Vagina (tissue), 2 donors: Measurements from ENCODE around the gene NOXA1. TPM values are rescaled to one million over a fixed set of nuclear protein-coding genes. Genes with fewer than 3 reads are reported as not detected.

ENCODE experiments used
- DNase-seq, 2 donors: peaks; one replicate each; pipeline ENCODE4 v3.0.0-alpha.2; 2017; ENCODE audit errors: extremely low spot score in 2 of 2
- H3K27ac ChIP-seq: fragments of 200-600 bp; sonication (generic); one replicate; pipeline ENCODE4 v1.5.1; 2019
- H3K27me3 ChIP-seq: fragments of 200-600 bp; sonication (generic); one replicate; pipeline ENCODE4 v1.5.1; 2019
- H3K36me3 ChIP-seq, 2 donors: fragments of 200-600 bp; sonication (generic); one replicate each; pipeline ENCODE4 v1.5.1; 2017 to 2019
- H3K4me1 ChIP-seq: fragments of 200-600 bp; sonication (generic); one replicate; pipeline ENCODE4 v1.5.1; 2019
- H3K4me3 ChIP-seq, 2 donors: fragments of 200-600 bp; sonication (generic); 1 replicate in 1 of 2; 2 replicates in 1 of 2; pipeline ENCODE4 v1.5.1; 2016 to 2019
- H3K9me3 ChIP-seq: fragments of 200-600 bp; sonication (generic); one replicate; pipeline ENCODE4 v1.5.1; 2019
- POLR2A ChIP-seq, 2 donors: fragments of 450-650 bp; IDR thresholded peaks; one replicate each; pipeline ENCODE4 v1.6.1; 2017; ENCODE audit warnings: antibody characterized with exemption in 2 of 2, mild to moderate bottlenecking in 2 of 2, moderate library complexity in 2 of 2
- POLR2AphosphoS5 ChIP-seq, 2 donors: sonication (generic); formaldehyde crosslinking; IDR thresholded peaks; one replicate each; pipeline ENCODE4 v1.9.0; 2017; ENCODE audit warnings: antibody characterized with exemption in 2 of 2, mild to moderate bottlenecking in 2 of 2, low read depth in 1 of 2; ENCODE audit not compliant: insufficient read depth in 1 of 2
- intact Hi-C: fragments of 100-400 bp; cut with DNase I; formaldehyde crosslinking; loops from one replicate; pipeline ENCODE4 v1.15.1; 2023
- total RNA-seq: library from RNA; depleted of rRNA; stranded (reverse); fragments of >200 nt; gene quantifications from one replicate; pipeline ENCODE4 v1.2.3, GENCODE V29; 2016
- TF ChIP-seq, protein P1 (sequence below), 3 experiments: fragments of 450-650 bp in 2 of 3; fragments of 200-600 bp in 1 of 3; sonication (generic) in 1 of 3; IDR thresholded peaks; one replicate each; pipeline ENCODE4 v1.5.1; 2017 to 2019; ENCODE audit warnings: antibody characterized with exemption in 3 of 3, mild to moderate bottlenecking in 2 of 3, moderate library complexity in 2 of 3

The NOXA1 gene
- total RNA-seq, 1 donor from 2014 or later, result 2.9 TPM

DNA sequence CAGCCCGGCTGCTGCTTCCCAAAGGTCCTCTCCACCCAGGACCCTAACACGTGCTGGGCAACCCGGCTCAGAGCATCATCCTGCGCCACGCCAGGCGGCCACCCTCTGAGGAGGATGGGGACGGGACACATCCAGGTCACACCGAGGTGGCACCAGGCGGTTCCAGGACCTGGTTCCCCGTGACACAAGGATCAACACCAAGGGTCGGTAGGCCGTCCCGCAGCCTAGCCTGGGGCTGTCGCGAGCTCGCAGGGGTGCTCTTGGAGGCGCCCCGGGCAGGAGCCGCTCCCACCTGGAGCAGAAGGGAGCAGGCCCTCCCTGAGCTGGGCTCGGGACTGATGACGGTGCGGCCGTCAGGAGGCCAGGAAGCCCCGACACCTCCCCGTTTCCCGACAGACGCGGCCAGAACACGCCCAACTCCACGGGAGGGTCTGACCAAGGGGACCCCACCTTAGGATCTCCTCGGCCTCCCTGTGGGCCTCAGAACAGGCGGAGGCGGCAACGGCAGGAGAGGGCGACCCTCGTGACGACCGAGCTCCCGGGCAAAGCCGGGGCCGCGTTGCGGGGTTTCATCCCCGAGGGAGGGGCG is 6.5 kb upstream of the NOXA1 start:
- no peak for TF ChIP-seq POLR2A (IDR thresholded peaks at IDR 0.05)
- TF ChIP-seq, protein P1, sequence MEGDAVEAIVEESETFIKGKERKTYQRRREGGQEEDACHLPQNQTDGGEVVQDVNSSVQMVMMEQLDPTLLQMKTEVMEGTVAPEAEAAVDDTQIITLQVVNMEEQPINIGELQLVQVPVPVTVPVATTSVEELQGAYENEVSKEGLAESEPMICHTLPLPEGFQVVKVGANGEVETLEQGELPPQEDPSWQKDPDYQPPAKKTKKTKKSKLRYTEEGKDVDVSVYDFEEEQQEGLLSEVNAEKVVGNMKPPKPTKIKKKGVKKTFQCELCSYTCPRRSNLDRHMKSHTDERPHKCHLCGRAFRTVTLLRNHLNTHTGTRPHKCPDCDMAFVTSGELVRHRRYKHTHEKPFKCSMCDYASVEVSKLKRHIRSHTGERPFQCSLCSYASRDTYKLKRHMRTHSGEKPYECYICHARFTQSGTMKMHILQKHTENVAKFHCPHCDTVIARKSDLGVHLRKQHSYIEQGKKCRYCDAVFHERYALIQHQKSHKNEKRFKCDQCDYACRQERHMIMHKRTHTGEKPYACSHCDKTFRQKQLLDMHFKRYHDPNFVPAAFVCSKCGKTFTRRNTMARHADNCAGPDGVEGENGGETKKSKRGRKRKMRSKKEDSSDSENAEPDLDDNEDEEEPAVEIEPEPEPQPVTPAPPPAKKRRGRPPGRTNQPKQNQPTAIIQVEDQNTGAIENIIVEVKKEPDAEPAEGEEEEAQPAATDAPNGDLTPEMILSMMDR (IDR thresholded peaks at IDR 0.05), result no peak
- no peak for TF ChIP-seq POLR2AphosphoS5 (IDR thresholded peaks at IDR 0.05; ENCODE audit: insufficient read depth in 1 of 2, low read depth in 1 of 2)
- Histone ChIP-seq H3K4me3 (peak overlapping the region in 1 of 2 donors; percentile 35), H3K27me3 (no peaks in the 10 kb centered on the region), H3K4me1 (peaks cover 18% of the 10 kb centered on the region), H3K36me3 (no peaks in the 10 kb centered on the region), H3K9me3 (no peaks in the 10 kb centered on the region), H3K27ac (peak overlapping the region; percentile 1)
- intact Hi-C loops, result loop anchor here (10.0 kb wide), 1 partner anchor 252 kb away; no protein-coding TSS in a partner anchor
- DNase-seq, result no peak

DNA sequence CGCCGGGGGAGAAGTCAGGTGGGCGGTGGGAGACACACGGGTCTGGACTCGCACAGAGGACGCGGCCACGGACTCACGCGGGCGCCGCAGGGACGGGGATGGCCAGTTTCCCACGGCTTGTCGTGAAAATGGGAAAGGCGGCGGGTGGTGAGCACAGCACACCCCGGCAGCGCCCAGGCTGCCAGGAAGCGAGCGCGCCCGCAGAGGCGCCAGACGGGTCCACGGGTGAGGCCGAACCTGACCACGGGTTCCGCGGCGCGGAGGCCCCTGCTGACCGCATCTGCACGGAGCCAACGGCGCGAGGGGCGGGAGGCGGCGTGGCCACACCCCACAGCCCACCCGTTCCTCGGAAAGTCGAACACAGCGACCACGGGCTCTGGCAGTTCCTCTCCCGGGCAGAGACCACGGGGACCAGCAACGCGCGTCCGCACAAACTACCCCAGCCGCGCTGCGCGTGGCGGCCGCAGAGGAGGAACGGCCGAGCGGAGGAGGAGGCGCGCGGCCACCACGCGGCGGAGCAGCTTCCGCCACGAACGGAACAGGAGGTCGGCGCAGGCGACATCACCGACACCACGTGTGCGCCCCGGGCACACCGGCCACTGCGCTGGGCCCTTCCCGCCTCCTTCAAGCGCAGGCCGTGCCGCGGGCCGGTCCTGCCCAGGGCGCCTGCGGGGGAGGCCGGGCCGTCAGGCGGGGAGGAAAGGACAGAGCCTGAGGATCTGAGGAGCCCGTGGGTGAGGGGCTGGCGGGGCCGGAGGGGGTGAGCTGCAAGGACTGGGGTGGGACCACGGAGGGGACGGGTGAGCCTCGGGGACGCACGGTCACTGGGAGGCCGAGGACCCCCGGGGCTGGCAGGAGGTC is 5.8 kb upstream of the NOXA1 start:
- no peak for DNase-seq
- Histone ChIP-seq H3K4me3 (peak overlapping the region in 1 of 2 donors; percentile 35), H3K27me3 (no peaks in the 10 kb centered on the region), H3K36me3 (no peaks in the 10 kb centered on the region), H3K9me3 (no peaks in the 10 kb centered on the region), H3K4me1 (peaks cover 18% of the 10 kb centered on the region), H3K27ac (peak overlapping the region; percentile 1)
- TF ChIP-seq POLR2A (IDR thresholded peaks at IDR 0.05) (no peak), POLR2AphosphoS5 (IDR thresholded peaks at IDR 0.05; ENCODE audit: insufficient read depth in 1 of 2, low read depth in 1 of 2) (no peak)
- TF ChIP-seq, protein P1 (IDR thresholded peaks at IDR 0.05), result no peak
- intact Hi-C loops, result loop anchor here (10.0 kb wide), 1 partner anchor 253 kb away; no protein-coding TSS in a partner anchor

DNA sequence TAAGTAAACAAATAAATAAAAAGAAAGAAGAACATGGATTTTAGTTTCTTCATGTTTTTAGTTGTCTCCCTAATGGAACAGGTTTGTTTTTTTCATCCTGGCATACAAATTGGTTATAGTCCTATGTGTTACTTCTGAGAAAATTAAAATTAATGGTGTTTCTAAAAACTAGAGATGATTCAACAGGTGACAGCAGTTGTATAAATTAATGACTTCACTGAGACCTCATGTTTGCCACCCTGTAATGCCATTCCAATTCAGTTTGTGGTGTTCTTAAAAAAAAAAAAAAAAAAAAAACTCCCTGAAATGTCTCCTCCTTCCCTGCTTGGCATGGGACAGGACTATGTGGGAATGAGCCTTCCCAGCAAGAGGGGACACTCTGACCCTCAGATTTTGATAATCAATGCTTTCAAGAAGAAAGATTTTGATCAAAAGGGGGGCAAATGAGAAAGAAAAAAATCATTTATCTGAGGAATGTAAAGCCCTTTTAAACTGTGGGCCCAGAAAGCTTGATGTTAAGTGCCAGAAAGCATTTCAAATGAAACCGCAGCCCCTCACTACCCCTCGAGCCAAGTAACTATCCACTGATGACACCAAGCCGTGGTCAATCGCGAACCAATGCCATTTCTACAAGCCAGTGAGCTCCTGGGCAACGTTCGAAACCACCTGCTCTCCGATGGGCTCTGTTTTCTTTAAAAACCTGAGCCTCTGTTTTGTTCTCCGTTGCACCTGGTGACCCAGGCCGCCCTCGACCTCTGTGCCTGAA is 1.2 kb upstream of the NOXA1 start:
- no peak for DNase-seq
- Histone ChIP-seq H3K27ac (peak overlapping the region; percentile 87), H3K4me3 (peak overlapping the region; percentile 84 to 95), H3K27me3 (no peaks in the 10 kb centered on the region), H3K4me1 (peaks cover 34% of the 10 kb centered on the region), H3K9me3 (no peaks in the 10 kb centered on the region), H3K36me3 (no peaks in the 10 kb centered on the region)
- intact Hi-C loops, result no loop called here
- no peak for TF ChIP-seq POLR2A (IDR thresholded peaks at IDR 0.05)
- no peak for TF ChIP-seq POLR2AphosphoS5 (IDR thresholded peaks at IDR 0.05; ENCODE audit: insufficient read depth in 1 of 2, low read depth in 1 of 2)
- TF ChIP-seq, protein P1 (IDR thresholded peaks at IDR 0.05), result no peak

DNA sequence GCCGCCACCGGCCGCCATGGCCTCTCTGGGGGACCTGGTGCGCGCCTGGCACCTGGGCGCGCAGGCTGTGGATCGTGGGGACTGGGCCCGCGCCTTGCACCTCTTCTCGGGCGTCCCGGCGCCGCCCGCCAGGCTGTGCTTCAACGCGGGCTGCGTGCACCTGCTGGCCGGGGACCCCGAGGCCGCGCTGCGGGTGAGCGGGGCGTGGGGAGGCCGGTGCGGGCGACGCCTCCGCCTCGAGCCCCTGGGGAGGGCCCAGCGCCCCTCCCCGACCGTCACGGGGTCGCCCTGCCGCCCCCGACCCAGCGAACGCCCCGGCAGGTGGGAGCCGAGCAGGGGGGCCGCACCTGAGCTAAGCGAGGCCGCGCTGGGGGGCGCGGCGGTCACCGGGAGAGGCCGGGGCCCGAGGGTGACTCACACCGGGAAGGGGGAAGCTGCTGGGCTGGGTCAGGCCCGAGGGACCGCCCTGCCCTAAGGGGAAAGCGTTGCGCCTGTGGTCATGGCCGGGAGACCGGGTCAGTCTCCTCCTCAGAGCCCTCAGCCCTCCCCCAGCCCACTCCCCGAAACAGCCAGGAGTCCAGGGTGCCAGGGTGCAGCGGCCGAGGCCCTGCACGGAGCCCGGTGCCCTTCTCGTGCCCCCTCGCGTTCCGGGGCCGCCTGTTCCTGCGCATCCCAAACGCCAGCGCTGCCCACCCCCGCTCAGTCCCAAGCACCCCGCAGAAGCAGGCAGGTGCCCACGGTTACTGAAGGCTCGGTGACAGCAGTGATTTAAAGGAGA is 510 bp downstream of the NOXA1 start:
- DNase-seq, result no peak
- Histone ChIP-seq H3K4me3 (peak overlapping the region; percentile 84 to 95), H3K27me3 (no peaks in the 10 kb centered on the region), H3K27ac (peak overlapping the region; percentile 87), H3K36me3 (no peaks in the 10 kb centered on the region), H3K4me1 (peaks cover 34% of the 10 kb centered on the region), H3K9me3 (no peaks in the 10 kb centered on the region)
- TF ChIP-seq, protein P1 (IDR thresholded peaks at IDR 0.05), result no peak
- TF ChIP-seq POLR2AphosphoS5 (IDR thresholded peaks at IDR 0.05; ENCODE audit: insufficient read depth in 1 of 2, low read depth in 1 of 2), result no peak
- no peak for TF ChIP-seq POLR2A (IDR thresholded peaks at IDR 0.05)
- intact Hi-C loops, result no loop called here
